ENCODE results near the gene TRHDE. TPM values are rescaled to one million over a fixed set of nuclear protein-coding genes. Genes with fewer than 3 reads are reported as not detected.

The TRHDE gene
- total RNA-seq, 1 experiment from 2014 or later = 13.4 TPM

- DNase-seq (ENCODE audit: low read depth in 1 of 2, low spot score in 2 of 2) = no peak
- no peak overlapping the region for H3K27ac ChIP-seq
- H3K27me3 ChIP-seq (replicated peaks) = no peaks in the 10 kb centered on the region
- no peaks in the 10 kb centered on the region for H3K9me3 ChIP-seq (replicated peaks)
- H3K4me3 ChIP-seq = no peak overlapping the region
- H3K36me3 ChIP-seq = no peaks in the 10 kb centered on the region
- H3K4me1 ChIP-seq (replicated peaks) = no peaks in the 10 kb centered on the region; the same call in 1 of the 2 replicates
Observed at GRCh38 chr12:72543777-72544467, 271.8 kb downstream of the TRHDE start.

GRCh38 chr12:72546106-72546505 is 273.9 kb downstream of the TRHDE start:
- no peak for DNase-seq (ENCODE audit: low read depth in 1 of 2, low spot score in 2 of 2)
- Histone ChIP-seq H3K36me3 (no peaks in the 10 kb centered on the region), H3K27me3 (replicated peaks) (no peaks in the 10 kb centered on the region), H3K4me1 (replicated peaks) (no peaks in the 10 kb centered on the region; the same call in 1 of the 2 replicates), H3K4me3 (no peak overlapping the region), H3K27ac (no peak overlapping the region), H3K9me3 (replicated peaks) (no peaks in the 10 kb centered on the region)

- Histone ChIP-seq H3K9me3 (replicated peaks) (no peaks in the 10 kb centered on the region), H3K27me3 (replicated peaks) (no peaks in the 10 kb centered on the region), H3K27ac (no peak overlapping the region), H3K4me1 (replicated peaks) (no peaks in the 10 kb centered on the region), H3K4me3 (no peak overlapping the region), H3K36me3 (no peaks in the 10 kb centered on the region)
- no peak for DNase-seq (ENCODE audit: low read depth in 1 of 2, low spot score in 2 of 2)
Observed at GRCh38 chr12:72547573-72547972, 275.4 kb downstream of the TRHDE start.

GRCh38 chr12:72549184-72549583 is 277.0 kb downstream of the TRHDE start:
- Histone ChIP-seq H3K4me3 (no peak overlapping the region), H3K4me1 (replicated peaks) (no peaks in the 10 kb centered on the region), H3K36me3 (no peaks in the 10 kb centered on the region), H3K27ac (no peak overlapping the region), H3K9me3 (replicated peaks) (no peaks in the 10 kb centered on the region), H3K27me3 (replicated peaks) (no peaks in the 10 kb centered on the region)
- no peak for DNase-seq (ENCODE audit: low read depth in 1 of 2, low spot score in 2 of 2)

GRCh38 chr12:72560003-72560769 is 288.0 kb downstream of the TRHDE start:
- Histone ChIP-seq H3K9me3 (replicated peaks) (no peaks in the 10 kb centered on the region), H3K4me3 (no peak overlapping the region), H3K27ac (no peak overlapping the region), H3K4me1 (replicated peaks) (no peaks in the 10 kb centered on the region), H3K27me3 (replicated peaks) (no peaks in the 10 kb centered on the region), H3K36me3 (no peaks in the 10 kb centered on the region)
- no peak for DNase-seq (ENCODE audit: low read depth in 1 of 2, low spot score in 2 of 2)

- Histone ChIP-seq H3K4me1 (replicated peaks) (no peaks in the 10 kb centered on the region), H3K36me3 (no peaks in the 10 kb centered on the region), H3K4me3 (no peak overlapping the region), H3K9me3 (replicated peaks) (no peaks in the 10 kb centered on the region), H3K27ac (no peak overlapping the region), H3K27me3 (replicated peaks) (no peaks in the 10 kb centered on the region)
- DNase-seq (ENCODE audit: low read depth in 1 of 2, low spot score in 2 of 2) = no peak
Observed at GRCh38 chr12:72570601-72571000, 298.4 kb downstream of the TRHDE start.

- no peaks in the 10 kb centered on the region for H3K27me3 ChIP-seq (replicated peaks)
- H3K27ac ChIP-seq = no peak overlapping the region
- no peaks in the 10 kb centered on the region for H3K4me1 ChIP-seq (replicated peaks)
- no peaks in the 10 kb centered on the region; the same call in 1 of the 2 replicates for H3K9me3 ChIP-seq (replicated peaks)
- no peak for DNase-seq (ENCODE audit: low read depth in 1 of 2, low spot score in 2 of 2)
- H3K36me3 ChIP-seq = no peaks in the 10 kb centered on the region
- H3K4me3 ChIP-seq = no peak overlapping the region
Observed at GRCh38 chr12:72574138-72574537, 302.0 kb downstream of the TRHDE start.

GRCh38 chr12:72578327-72578726 is 306.2 kb downstream of the TRHDE start:
- Histone ChIP-seq H3K27me3 (replicated peaks) (no peaks in the 10 kb centered on the region), H3K36me3 (no peaks in the 10 kb centered on the region), H3K9me3 (replicated peaks) (no peaks in the 10 kb centered on the region; the same call in 1 of the 2 replicates), H3K4me3 (no peak overlapping the region), H3K4me1 (replicated peaks) (no peaks in the 10 kb centered on the region), H3K27ac (no peak overlapping the region)
- no peak for DNase-seq (ENCODE audit: low read depth in 1 of 2, low spot score in 2 of 2)

GRCh38 chr12:72586456-72586855 is 314.3 kb downstream of the TRHDE start:
- no peak for DNase-seq (ENCODE audit: low read depth in 1 of 2, low spot score in 2 of 2)
- Histone ChIP-seq H3K27me3 (replicated peaks) (no peaks in the 10 kb centered on the region), H3K4me3 (no peak overlapping the region), H3K36me3 (no peaks in the 10 kb centered on the region), H3K9me3 (replicated peaks) (no peaks in the 10 kb centered on the region), H3K4me1 (replicated peaks) (no peaks in the 10 kb centered on the region), H3K27ac (no peak overlapping the region)

GRCh38 chr12:72602581-72602980 is 330.4 kb downstream of the TRHDE start:
- Histone ChIP-seq H3K36me3 (no peaks in the 10 kb centered on the region), H3K4me1 (replicated peaks) (no peaks in the 10 kb centered on the region), H3K27ac (no peak overlapping the region), H3K27me3 (replicated peaks) (no peaks in the 10 kb centered on the region), H3K4me3 (no peak overlapping the region), H3K9me3 (replicated peaks) (no peaks in the 10 kb centered on the region)
- no peak for DNase-seq (ENCODE audit: low read depth in 1 of 2, low spot score in 2 of 2)

GRCh38 chr12:72605975-72606374 is 333.8 kb downstream of the TRHDE start:
- Histone ChIP-seq H3K4me1 (replicated peaks) (no peaks in the 10 kb centered on the region), H3K9me3 (replicated peaks) (no peaks in the 10 kb centered on the region), H3K36me3 (no peaks in the 10 kb centered on the region), H3K27ac (no peak overlapping the region), H3K27me3 (replicated peaks) (no peaks in the 10 kb centered on the region), H3K4me3 (no peak overlapping the region)
- DNase-seq (ENCODE audit: low read depth in 1 of 2, low spot score in 2 of 2) = no peak

- no peaks in the 10 kb centered on the region for H3K27me3 ChIP-seq (replicated peaks)
- H3K4me3 ChIP-seq = no peak overlapping the region
- DNase-seq (ENCODE audit: low read depth in 1 of 2, low spot score in 2 of 2) = no peak
- no peak overlapping the region for H3K27ac ChIP-seq
- no peaks in the 10 kb centered on the region for H3K36me3 ChIP-seq
- no peaks in the 10 kb centered on the region for H3K9me3 ChIP-seq (replicated peaks)
- no peaks in the 10 kb centered on the region for H3K4me1 ChIP-seq (replicated peaks)
Observed at GRCh38 chr12:72610342-72610741, 338.2 kb downstream of the TRHDE start.

- Histone ChIP-seq H3K36me3 (no peaks in the 10 kb centered on the region), H3K4me1 (replicated peaks) (no peaks in the 10 kb centered on the region), H3K27me3 (replicated peaks) (no peaks in the 10 kb centered on the region), H3K4me3 (no peak overlapping the region), H3K9me3 (replicated peaks) (no peaks in the 10 kb centered on the region), H3K27ac (no peak overlapping the region)
- DNase-seq (ENCODE audit: low read depth in 1 of 2, low spot score in 2 of 2) = no peak
Observed at GRCh38 chr12:72610854-72611358, 338.7 kb downstream of the TRHDE start.

- Histone ChIP-seq H3K27me3 (replicated peaks) (no peaks in the 10 kb centered on the region), H3K4me3 (no peak overlapping the region), H3K9me3 (replicated peaks) (no peaks in the 10 kb centered on the region), H3K36me3 (no peaks in the 10 kb centered on the region), H3K27ac (no peak overlapping the region), H3K4me1 (replicated peaks) (no peaks in the 10 kb centered on the region)
- DNase-seq (ENCODE audit: low read depth in 1 of 2, low spot score in 2 of 2) = no peak
Observed at GRCh38 chr12:72612171-72612570, 340.0 kb downstream of the TRHDE start.

Measured in SJSA1 (cell line).